Raji (cell line): Measurements from ENCODE around the gene PCDHGB6.
"Not testable (repeated sequence)": the region's sequence is repeated elsewhere in the genome, so short reads cannot be mapped to it uniquely, and the experiment has no call there.

ENCODE experiments used
- POLR2A ChIP-seq: IDR thresholded peaks from 2 replicates; pipeline ENCODE4 v1.6.1; 2011; ENCODE audit warnings: low read depth, low read length, control low read depth; ENCODE audit not compliant: insufficient read depth

The PCDHGB6 gene

GRCh38 chr5:141407790-141408505, at the start of gene PCDHGB6:
PCDHGB6 (plus strand) TSS chr5:141408021; CDS start chr5:141408203, 182 bp downstream.
- not testable (repeated sequence) for TF ChIP-seq POLR2A

GRCh38 chr5:141359790-141360426, 47.9 kb upstream of the PCDHGB6 start, which contains the start of gene PCDHGB2:
PCDHGB2 (plus strand) TSS chr5:141359994; CDS start chr5:141360136, 142 bp downstream.
- no peak for TF ChIP-seq POLR2A

- TF ChIP-seq POLR2A = no peak
Measured at GRCh38 chr5:141360685-141361084, 47.1 kb upstream of the PCDHGB6 start.

GRCh38 chr5:141362719-141363118, 45.1 kb upstream of the PCDHGB6 start:
- TF ChIP-seq POLR2A = no peak

- no peak for TF ChIP-seq POLR2A
Measured at GRCh38 chr5:141363952-141364660, 43.7 kb upstream of the PCDHGB6 start, which contains the start of gene PCDHGA5. PCDHGA5 (plus strand) TSS chr5:141364162; CDS start chr5:141364331, 169 bp downstream.

- no peak for TF ChIP-seq POLR2A
Measured at GRCh38 chr5:141366016-141366896, 41.6 kb upstream of the PCDHGB6 start.

GRCh38 chr5:141369994-141370848, 37.6 kb upstream of the PCDHGB6 start, which contains the start of gene PCDHGB3:
PCDHGB3 (plus strand) TSS chr5:141370242; CDS start chr5:141370395, 153 bp downstream.
- TF ChIP-seq POLR2A = no peak

GRCh38 chr5:141371572-141372475, 36.0 kb upstream of the PCDHGB6 start:
- TF ChIP-seq POLR2A = no peak

- TF ChIP-seq POLR2A = no peak
Measured at GRCh38 chr5:141373673-141374317, 34.0 kb upstream of the PCDHGB6 start, which contains the start of gene PCDHGA6. PCDHGA6 (plus strand) TSS chr5:141373891; CDS start chr5:141374084, 193 bp downstream.

GRCh38 chr5:141374627-141375026, 33.2 kb upstream of the PCDHGB6 start:
- no peak for TF ChIP-seq POLR2A

- no peak for TF ChIP-seq POLR2A
Measured at GRCh38 chr5:141382469-141383294, 25.1 kb upstream of the PCDHGB6 start, which contains the start of gene PCDHGA7. PCDHGA7 (plus strand) TSS chr5:141382742; CDS start chr5:141382900, 158 bp downstream.
